Nephron (organoid): Measurements from ENCODE around the gene EFS.
A peak's percentile ranks its signal among the peaks of the same experiment; 100 is the strongest.
"Not testable (repeated sequence)": the region's sequence is repeated elsewhere in the genome, so short reads cannot be mapped to it uniquely, and the experiment has no call there.

Experiments
- H3K27ac Mint-ChIP-seq, 3 experiments: 2 replicates each; pipeline ENCODE4 v1.8.0; 2020; ENCODE audit warnings: mixed read lengths in 3 of 3, mild to moderate bottlenecking in 2 of 3, moderate library complexity in 1 of 3
- H3K27me3 Mint-ChIP-seq: 2 replicates; pipeline ENCODE4 v1.8.0; 2021; ENCODE audit warnings: low read depth, mild to moderate bottlenecking, moderate library complexity, mixed read lengths
- H3K36me3 Mint-ChIP-seq: 2 replicates; pipeline ENCODE4 v1.8.0; 2020; ENCODE audit warnings: low read depth, mixed read lengths
- H3K4me1 Mint-ChIP-seq: 2 replicates; pipeline ENCODE4 v1.8.0; 2020; ENCODE audit warnings: mixed read lengths
- H3K4me3 Mint-ChIP-seq, 3 experiments: 2 replicates each; pipeline ENCODE4 v1.8.0; 2020; ENCODE audit warnings: mild to moderate bottlenecking in 3 of 3, mixed read lengths in 3 of 3, moderate library complexity in 2 of 3
- H3K9me3 Mint-ChIP-seq: 2 replicates; pipeline ENCODE4 v1.8.0; 2020; ENCODE audit warnings: mixed read lengths
- CTCF ChIP-seq, 3 experiments: fragments of 200-600 bp; sonication (generic); IDR thresholded peaks; one replicate each; pipeline ENCODE4 v1.5.0; 2021; ENCODE audit warnings: antibody characterized with exemption in 3 of 3; ENCODE audit not compliant: unreplicated experiment in 3 of 3

The EFS gene

GRCh38 chr14:23327947-23328744 lies 36.8 kb downstream of the EFS start:
- H3K4me1 Mint-ChIP-seq = peaks cover 12% of the 10 kb centered on the region
- peak overlapping the region; percentile 21 to 73 (median 73) for H3K27ac Mint-ChIP-seq
- no peaks in the 10 kb centered on the region for H3K9me3 Mint-ChIP-seq
- no peaks in the 10 kb centered on the region for H3K27me3 Mint-ChIP-seq
- peak overlapping the region in 1 of 3 experiments; percentile 53 for H3K4me3 Mint-ChIP-seq
- peaks cover 27% of the 10 kb centered on the region for H3K36me3 Mint-ChIP-seq
- peak; percentile 86 to 93 (median 89) for TF ChIP-seq CTCF (IDR thresholded peaks at IDR 0.05; ENCODE audit: unreplicated experiment in 3 of 3)

- Mint-ChIP-seq H3K4me1 (peaks cover 22% of the 10 kb centered on the region), H3K9me3 (no peaks in the 10 kb centered on the region), H3K4me3 (peak overlapping the region in 1 of 3 experiments; percentile 61), H3K27me3 (no peaks in the 10 kb centered on the region), H3K27ac (peak overlapping the region; percentile 20 to 68 (median 21)), H3K36me3 (peaks cover 40% of the 10 kb centered on the region)
- no peak for TF ChIP-seq CTCF (IDR thresholded peaks at IDR 0.05; ENCODE audit: unreplicated experiment in 3 of 3)
These were observed 38.3 kb downstream of the EFS start for GRCh38 chr14:23326491-23327332.

- peaks cover 22% of the 10 kb centered on the region for H3K4me1 Mint-ChIP-seq
These were observed 39.2 kb downstream of the EFS start for GRCh38 chr14:23325746-23326145.

GRCh38 chr14:23324993-23325392 lies 40.0 kb downstream of the EFS start:
- Mint-ChIP-seq H3K27ac (peak overlapping the region in 2 of 3 experiments; percentile 46 to 79), H3K27me3 (no peaks in the 10 kb centered on the region), H3K4me1 (peaks cover 28% of the 10 kb centered on the region), H3K9me3 (no peaks in the 10 kb centered on the region), H3K36me3 (peaks cover 46% of the 10 kb centered on the region), H3K4me3 (peak overlapping the region; percentile 22 to 64 (median 62))
- TF ChIP-seq CTCF (IDR thresholded peaks at IDR 0.05; ENCODE audit: unreplicated experiment in 3 of 3) = no peak

More at GRCh38 chr14:23325746-23326145, 39.2 kb downstream of the EFS start:
- H3K27me3 Mint-ChIP-seq, H3K9me3 Mint-ChIP-seq: not testable (repeated sequence)
- Mint-ChIP-seq H3K36me3 (peaks cover 41% of the 10 kb centered on the region), H3K27ac (peak overlapping the region; percentile 14 to 69 (median 24)), H3K4me3 (peak overlapping the region; percentile 7 to 17 (median 15))

- Mint-ChIP-seq H3K9me3 (no peaks in the 10 kb centered on the region), H3K4me3 (peak overlapping the region; percentile 56 to 64 (median 62)), H3K27ac (peak overlapping the region; percentile 45 to 79 (median 46)), H3K27me3 (no peaks in the 10 kb centered on the region), H3K4me1 (peaks cover 32% of the 10 kb centered on the region), H3K36me3 (peaks cover 51% of the 10 kb centered on the region)
- TF ChIP-seq CTCF (IDR thresholded peaks at IDR 0.05; ENCODE audit: unreplicated experiment in 3 of 3) = no peak
These were observed 40.5 kb downstream of the EFS start for GRCh38 chr14:23324455-23324846.

GRCh38 chr14:23323838-23324454 lies 41.0 kb downstream of the EFS start:
- Mint-ChIP-seq H3K4me1 (peaks cover 32% of the 10 kb centered on the region), H3K4me3 (peak overlapping the region; percentile 56 to 64 (median 62)), H3K27ac (peak overlapping the region in 1 of 3 experiments; percentile 79), H3K36me3 (peaks cover 52% of the 10 kb centered on the region), H3K9me3 (no peaks in the 10 kb centered on the region), H3K27me3 (no peaks in the 10 kb centered on the region)
- no peak for TF ChIP-seq CTCF (IDR thresholded peaks at IDR 0.05; ENCODE audit: unreplicated experiment in 3 of 3)
